IMR-90 (cell line): ENCODE measurements around the gene ATP11B.

Source experiments
- BHLHE40 ChIP-seq: fragments of 150-350 bp; IDR thresholded peaks from 2 replicates; pipeline ENCODE4 v1.6.1; 2016; ENCODE audit warnings: mild to moderate bottlenecking, low read depth, low read length
- CEBPB ChIP-seq: IDR thresholded peaks from 2 replicates; pipeline ENCODE4 v1.6.1; 2012; ENCODE audit warnings: low read depth, low read length, improper control_type of control experiment
- CTCF ChIP-seq: conservative IDR thresholded peaks from 2 replicates; pipeline ENCODE4 v1.5.1; 2012; ENCODE audit warnings: mild to moderate bottlenecking, low read depth, low read length, improper control_type of control experiment
- MAZ ChIP-seq: IDR thresholded peaks from 2 replicates; pipeline ENCODE4 v1.6.1; 2012; ENCODE audit warnings: low read depth, mild to moderate bottlenecking, low read length, improper control_type of control experiment, moderate library complexity, borderline replicate concordance
- POLR2A ChIP-seq: IDR thresholded peaks from 2 replicates; pipeline ENCODE4 v1.6.1; 2012; ENCODE audit warnings: mild to moderate bottlenecking, low read depth, low read length
- SMC3 ChIP-seq: fragments of 150-350 bp; IDR thresholded peaks from 2 replicates; pipeline ENCODE4 v1.6.1; 2016; ENCODE audit warnings: low read depth, mild to moderate bottlenecking, antibody characterized with exemption, low read length, moderate library complexity

GRCh38 chr3:182790612-182791011, 2.7 kb upstream of the ATP11B start:
- no peak for TF ChIP-seq CTCF
- TF ChIP-seq POLR2A = no peak
- TF ChIP-seq SMC3 = no peak
- no peak for TF ChIP-seq MAZ
- no peak for TF ChIP-seq BHLHE40
- TF ChIP-seq CEBPB = no peak
